ENCODE measurements around the gene ASCC1.
"Not testable (repeated sequence)": the region's sequence is repeated elsewhere in the genome, so short reads cannot be mapped to it uniquely, and the experiment has no call there.

Gene ASCC1

GRCh38 chr10:72249176-72249862 is 33.2 kb upstream of the ASCC1 start:
- DNase-seq: not testable (repeated sequence)

GRCh38 chr10:72248468-72249151 is 32.5 kb upstream of the ASCC1 start:
- peak in 48 of 51 donors; percentile 22 to 88 (median 65) for DNase-seq

- DNase-seq: peak in 1 of 51 donors; percentile 24
Observed at GRCh38 chr10:72245949-72246525, 30.0 kb upstream of the ASCC1 start.

GRCh38 chr10:72244573-72245038 is 28.5 kb upstream of the ASCC1 start:
- DNase-seq: no peak

GRCh38 chr10:72243822-72244437 is 27.9 kb upstream of the ASCC1 start:
- peak in 15 of 51 donors; percentile 14 to 74 (median 29) for DNase-seq

- DNase-seq: peak in 23 of 51 donors; percentile 11 to 67 (median 40)
Observed at GRCh38 chr10:72242675-72243074, 26.6 kb upstream of the ASCC1 start.

- DNase-seq: no peak
Observed at GRCh38 chr10:72241691-72242252, 25.7 kb upstream of the ASCC1 start.

GRCh38 chr10:72240371-72240770 is 24.3 kb upstream of the ASCC1 start:
- DNase-seq: no peak

GRCh38 chr10:72239409-72239808 is 23.3 kb upstream of the ASCC1 start:
- DNase-seq: no peak

- DNase-seq: no peak
Observed at GRCh38 chr10:72238392-72239175, 22.5 kb upstream of the ASCC1 start.

- no peak for DNase-seq
Observed at GRCh38 chr10:72235544-72236279, 19.6 kb upstream of the ASCC1 start.

GRCh38 chr10:72234560-72235095 is 18.6 kb upstream of the ASCC1 start:
- no peak for DNase-seq

- DNase-seq: no peak
Observed at GRCh38 chr10:72233621-72234020, 17.5 kb upstream of the ASCC1 start.

- no peak for DNase-seq
Observed at GRCh38 chr10:72229261-72230251, 13.5 kb upstream of the ASCC1 start.

- DNase-seq: no peak
Observed at GRCh38 chr10:72228318-72228751, 12.3 kb upstream of the ASCC1 start.

GRCh38 chr10:72227826-72228225 is 11.8 kb upstream of the ASCC1 start:
- DNase-seq: no peak

- DNase-seq: no peak
Observed at GRCh38 chr10:72226418-72227027, 10.4 kb upstream of the ASCC1 start.

GRCh38 chr10:72224191-72224590 is 8.1 kb upstream of the ASCC1 start:
- not testable (repeated sequence) for DNase-seq

Measured in hypothalamus (tissue), 51 donors.